OCI-LY3 (cell line): Measurements from ENCODE around the gene PRKX.

Experiments used
- CTCF ChIP-seq: fragments of 200-600, 300-600 bp; sonication (generic); IDR thresholded peaks from 2 replicates; pipeline ENCODE4 v1.5.1; 2014; ENCODE audit warnings: antibody characterized with exemption, low read length, low read depth
- EZH2phosphoT487 ChIP-seq: fragments of 200-600 bp; shearing (Covaris generic); IDR thresholded peaks from 2 replicates; pipeline ENCODE4 v1.6.1; 2018; ENCODE audit warnings: antibody characterized with exemption, mixed run types, low read depth

GRCh38 chrX:3609810-3610209, 103.6 kb downstream of the PRKX start:
- TF ChIP-seq CTCF (no peak), EZH2phosphoT487 (no peak)
